Measurements from ENCODE around the gene TFF3.

DNA sequence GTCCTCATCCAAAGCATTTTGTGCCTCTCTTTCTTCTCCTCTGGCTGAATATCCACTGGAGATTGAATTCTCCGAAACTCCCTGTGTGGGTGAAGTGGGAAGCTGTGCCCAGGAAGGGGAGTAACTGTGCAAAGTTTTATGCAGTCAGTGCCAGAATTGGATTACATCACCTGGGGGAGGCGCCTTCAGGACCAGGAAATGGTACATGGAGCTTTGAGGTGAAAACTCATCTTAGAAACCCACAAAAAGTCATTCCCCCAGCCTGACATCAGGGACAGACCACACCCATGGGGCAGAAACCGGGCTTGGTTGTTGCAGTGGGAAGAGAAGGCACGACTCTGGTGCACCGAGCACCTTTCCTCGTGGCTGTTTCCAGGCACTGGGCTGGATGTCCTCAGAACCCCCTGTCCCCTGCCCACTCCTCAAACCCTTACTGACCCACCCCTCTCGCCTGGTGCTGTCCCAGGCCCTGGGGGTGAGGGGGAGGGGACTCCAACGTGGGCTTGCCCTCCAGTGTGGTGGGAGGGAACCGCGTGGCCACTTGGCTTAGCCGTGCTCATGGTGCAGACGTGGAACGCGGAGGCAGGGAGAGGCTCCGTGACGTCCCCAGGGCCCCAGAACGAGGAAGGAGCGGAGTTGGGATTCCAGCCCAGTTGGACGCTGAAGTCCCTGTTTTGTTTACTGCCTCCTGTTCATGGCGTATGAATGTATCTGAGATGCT is 15.7 kb downstream of the TFF3 start:
- no peak for TF ChIP-seq TAF1 (IDR thresholded peaks at IDR 0.05; ENCODE audit: low read depth)
- TF ChIP-seq, protein P1, sequence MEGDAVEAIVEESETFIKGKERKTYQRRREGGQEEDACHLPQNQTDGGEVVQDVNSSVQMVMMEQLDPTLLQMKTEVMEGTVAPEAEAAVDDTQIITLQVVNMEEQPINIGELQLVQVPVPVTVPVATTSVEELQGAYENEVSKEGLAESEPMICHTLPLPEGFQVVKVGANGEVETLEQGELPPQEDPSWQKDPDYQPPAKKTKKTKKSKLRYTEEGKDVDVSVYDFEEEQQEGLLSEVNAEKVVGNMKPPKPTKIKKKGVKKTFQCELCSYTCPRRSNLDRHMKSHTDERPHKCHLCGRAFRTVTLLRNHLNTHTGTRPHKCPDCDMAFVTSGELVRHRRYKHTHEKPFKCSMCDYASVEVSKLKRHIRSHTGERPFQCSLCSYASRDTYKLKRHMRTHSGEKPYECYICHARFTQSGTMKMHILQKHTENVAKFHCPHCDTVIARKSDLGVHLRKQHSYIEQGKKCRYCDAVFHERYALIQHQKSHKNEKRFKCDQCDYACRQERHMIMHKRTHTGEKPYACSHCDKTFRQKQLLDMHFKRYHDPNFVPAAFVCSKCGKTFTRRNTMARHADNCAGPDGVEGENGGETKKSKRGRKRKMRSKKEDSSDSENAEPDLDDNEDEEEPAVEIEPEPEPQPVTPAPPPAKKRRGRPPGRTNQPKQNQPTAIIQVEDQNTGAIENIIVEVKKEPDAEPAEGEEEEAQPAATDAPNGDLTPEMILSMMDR (IDR thresholded peaks at IDR 0.05; ENCODE audit: poor library complexity, severe bottlenecking), result no peak
- no peak for TF ChIP-seq EZH2 (IDR thresholded peaks at IDR 0.05; ENCODE audit: borderline replicate concordance, insufficient read depth, low read length, poor library complexity, severe bottlenecking)
- TF ChIP-seq RAD21 (conservative IDR thresholded peaks at IDR 0.05), result no peak
- TF ChIP-seq, protein P2, sequence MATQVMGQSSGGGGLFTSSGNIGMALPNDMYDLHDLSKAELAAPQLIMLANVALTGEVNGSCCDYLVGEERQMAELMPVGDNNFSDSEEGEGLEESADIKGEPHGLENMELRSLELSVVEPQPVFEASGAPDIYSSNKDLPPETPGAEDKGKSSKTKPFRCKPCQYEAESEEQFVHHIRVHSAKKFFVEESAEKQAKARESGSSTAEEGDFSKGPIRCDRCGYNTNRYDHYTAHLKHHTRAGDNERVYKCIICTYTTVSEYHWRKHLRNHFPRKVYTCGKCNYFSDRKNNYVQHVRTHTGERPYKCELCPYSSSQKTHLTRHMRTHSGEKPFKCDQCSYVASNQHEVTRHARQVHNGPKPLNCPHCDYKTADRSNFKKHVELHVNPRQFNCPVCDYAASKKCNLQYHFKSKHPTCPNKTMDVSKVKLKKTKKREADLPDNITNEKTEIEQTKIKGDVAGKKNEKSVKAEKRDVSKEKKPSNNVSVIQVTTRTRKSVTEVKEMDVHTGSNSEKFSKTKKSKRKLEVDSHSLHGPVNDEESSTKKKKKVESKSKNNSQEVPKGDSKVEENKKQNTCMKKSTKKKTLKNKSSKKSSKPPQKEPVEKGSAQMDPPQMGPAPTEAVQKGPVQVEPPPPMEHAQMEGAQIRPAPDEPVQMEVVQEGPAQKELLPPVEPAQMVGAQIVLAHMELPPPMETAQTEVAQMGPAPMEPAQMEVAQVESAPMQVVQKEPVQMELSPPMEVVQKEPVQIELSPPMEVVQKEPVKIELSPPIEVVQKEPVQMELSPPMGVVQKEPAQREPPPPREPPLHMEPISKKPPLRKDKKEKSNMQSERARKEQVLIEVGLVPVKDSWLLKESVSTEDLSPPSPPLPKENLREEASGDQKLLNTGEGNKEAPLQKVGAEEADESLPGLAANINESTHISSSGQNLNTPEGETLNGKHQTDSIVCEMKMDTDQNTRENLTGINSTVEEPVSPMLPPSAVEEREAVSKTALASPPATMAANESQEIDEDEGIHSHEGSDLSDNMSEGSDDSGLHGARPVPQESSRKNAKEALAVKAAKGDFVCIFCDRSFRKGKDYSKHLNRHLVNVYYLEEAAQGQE (IDR thresholded peaks at IDR 0.05; ENCODE audit: borderline replicate concordance), result no peak
- no peak for TF ChIP-seq SMC3 (conservative IDR thresholded peaks at IDR 0.05; ENCODE audit: poor library complexity)
- TF ChIP-seq POLR2AphosphoS5 (IDR thresholded peaks at IDR 0.05), result no peak
- no peak for TF ChIP-seq EP300 (conservative IDR thresholded peaks at IDR 0.05; ENCODE audit: poor library complexity, severe bottlenecking)

All from neural cell (in vitro differentiated cells).